BJ (cell line): ENCODE results near the gene ABLIM2. TPM values are rescaled to one million over a fixed set of nuclear protein-coding genes. Genes with fewer than 3 reads are reported as not detected.

Experiments
- CTCF ChIA-PET: fragments of 350-600 bp; formaldehyde crosslinking; extraction: SDS; loops from one replicate; lab custom pipeline; 2021; ENCODE audit warnings: antibody characterized with exemption, inconsistent platforms; lab: Yijun Ruan, JAX
- POLR2A ChIA-PET: fragments of 300-600 bp; sonication (Branson Sonifier 250); formaldehyde crosslinking; extraction: SDS; loops from one replicate; lab custom pipeline; 2021; ENCODE audit warnings: antibody characterized with exemption; lab: Charles Lee
- DNase-seq: peaks from one replicate; pipeline ENCODE4 v3.0.0-alpha.2; 2011; ENCODE audit warnings: low read depth
- H3K27me3 ChIP-seq: 2 replicates; pipeline ENCODE4 v1.6.0; 2011; ENCODE audit warnings: low read length; ENCODE audit not compliant: control insufficient read depth, insufficient read depth
- H3K36me3 ChIP-seq: 2 replicates; pipeline ENCODE4 v1.5.1; 2011; ENCODE audit warnings: low read length; ENCODE audit not compliant: control insufficient read depth, insufficient read depth
- H3K4me3 ChIP-seq: 2 replicates; pipeline ENCODE4 v1.5.1; 2011; ENCODE audit warnings: low read depth, mild to moderate bottlenecking, control low read depth, low read length
- polyA plus RNA-seq: library from polyadenylated mRNA; depleted of rRNA; stranded (reverse); fragments of >200 nt; gene quantifications from 2 replicates; pipeline ENCODE4 v1.2.3, GENCODE V29; 2011
- TF ChIP-seq, protein P1 (sequence below): IDR thresholded peaks from 2 replicates; pipeline ENCODE4 v1.5.1; 2011; ENCODE audit warnings: low read depth, mild to moderate bottlenecking, control low read depth, inconsistent platforms, low read length, moderate library complexity; ENCODE audit not compliant: insufficient read depth

Gene ABLIM2
- polyA plus RNA-seq, 1 experiment, result 0.07 TPM

DNA sequence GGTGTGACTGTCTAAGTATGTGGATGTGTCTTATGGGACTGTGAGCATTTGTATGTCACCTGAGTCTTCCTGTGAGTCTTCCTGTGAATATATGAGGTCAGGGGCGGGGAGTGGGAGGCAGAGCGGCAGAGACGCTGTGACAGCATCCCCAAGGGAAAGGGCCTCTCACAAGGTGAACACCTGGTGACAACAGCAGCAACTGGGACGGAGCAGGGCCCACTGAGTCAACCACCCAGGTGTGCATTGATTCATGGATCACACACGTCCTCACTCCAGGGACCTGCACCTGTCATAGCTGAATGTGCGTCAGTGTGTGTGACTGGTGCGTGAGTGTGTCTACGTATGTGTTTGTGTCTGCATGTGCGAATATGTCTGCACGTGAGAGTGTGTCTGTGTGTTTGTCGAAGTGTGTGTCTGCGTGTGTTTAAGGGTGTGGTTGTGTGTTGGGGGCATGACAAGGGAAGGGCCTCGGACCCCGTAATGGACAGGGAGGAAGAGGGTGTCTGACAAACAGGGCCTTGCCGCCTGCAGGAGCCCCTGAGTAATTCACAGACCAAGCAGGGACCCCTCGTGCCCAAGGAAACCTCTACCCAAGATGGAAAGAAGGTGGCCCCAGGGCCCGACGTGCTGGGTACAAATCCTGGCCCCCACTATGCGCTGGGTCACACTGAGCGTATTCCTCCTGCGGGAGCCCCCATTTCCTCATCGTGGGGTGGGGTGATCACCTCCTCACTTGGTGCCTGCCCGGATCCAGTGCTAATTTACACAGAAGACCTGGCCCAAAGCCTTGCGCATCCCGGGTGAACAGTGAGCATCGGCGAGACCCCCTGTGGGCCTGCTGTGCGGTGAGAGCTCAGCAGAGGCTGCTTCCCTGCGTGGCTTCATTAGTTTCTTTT, 76.7 kb downstream of the ABLIM2 start:
- TF ChIP-seq, protein P1, sequence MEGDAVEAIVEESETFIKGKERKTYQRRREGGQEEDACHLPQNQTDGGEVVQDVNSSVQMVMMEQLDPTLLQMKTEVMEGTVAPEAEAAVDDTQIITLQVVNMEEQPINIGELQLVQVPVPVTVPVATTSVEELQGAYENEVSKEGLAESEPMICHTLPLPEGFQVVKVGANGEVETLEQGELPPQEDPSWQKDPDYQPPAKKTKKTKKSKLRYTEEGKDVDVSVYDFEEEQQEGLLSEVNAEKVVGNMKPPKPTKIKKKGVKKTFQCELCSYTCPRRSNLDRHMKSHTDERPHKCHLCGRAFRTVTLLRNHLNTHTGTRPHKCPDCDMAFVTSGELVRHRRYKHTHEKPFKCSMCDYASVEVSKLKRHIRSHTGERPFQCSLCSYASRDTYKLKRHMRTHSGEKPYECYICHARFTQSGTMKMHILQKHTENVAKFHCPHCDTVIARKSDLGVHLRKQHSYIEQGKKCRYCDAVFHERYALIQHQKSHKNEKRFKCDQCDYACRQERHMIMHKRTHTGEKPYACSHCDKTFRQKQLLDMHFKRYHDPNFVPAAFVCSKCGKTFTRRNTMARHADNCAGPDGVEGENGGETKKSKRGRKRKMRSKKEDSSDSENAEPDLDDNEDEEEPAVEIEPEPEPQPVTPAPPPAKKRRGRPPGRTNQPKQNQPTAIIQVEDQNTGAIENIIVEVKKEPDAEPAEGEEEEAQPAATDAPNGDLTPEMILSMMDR, result no peak
- CTCF ChIA-PET, result no interaction called here
- Histone ChIP-seq H3K36me3 (no peaks in the 10 kb centered on the region), H3K4me3 (no peak overlapping the region), H3K27me3 (peaks cover 10% of the 10 kb centered on the region; the same call in 1 of the 2 replicates)
- POLR2A ChIA-PET, result no interaction called here
- no peak for DNase-seq

DNA sequence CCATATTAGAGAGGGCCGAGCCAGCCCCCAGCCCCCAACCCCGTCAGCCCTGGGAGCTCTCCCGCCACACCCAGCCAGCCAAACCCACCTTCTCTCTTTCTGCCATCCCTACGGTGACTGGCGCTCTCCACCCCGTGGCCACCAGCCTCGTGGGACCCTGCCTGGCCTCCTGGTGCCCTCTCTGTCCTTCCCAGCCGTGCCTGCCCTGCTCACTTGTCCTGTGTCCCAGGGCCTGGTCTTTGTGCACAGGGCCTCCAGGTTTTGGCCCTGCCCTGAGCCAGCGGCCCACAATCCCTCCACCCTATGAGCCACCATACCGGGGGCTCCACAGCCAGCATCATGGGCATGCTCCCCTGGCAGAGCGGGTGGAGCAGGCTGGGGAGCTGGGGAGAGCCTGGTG, 77.4 kb downstream of the ABLIM2 start:
- Histone ChIP-seq H3K27me3 (peaks cover 10% of the 10 kb centered on the region; the same call in 1 of the 2 replicates), H3K4me3 (no peak overlapping the region), H3K36me3 (no peaks in the 10 kb centered on the region)
- TF ChIP-seq, protein P1, result no peak
- no peak for DNase-seq
- POLR2A ChIA-PET, result no interaction called here
- CTCF ChIA-PET, result no interaction called here

DNA sequence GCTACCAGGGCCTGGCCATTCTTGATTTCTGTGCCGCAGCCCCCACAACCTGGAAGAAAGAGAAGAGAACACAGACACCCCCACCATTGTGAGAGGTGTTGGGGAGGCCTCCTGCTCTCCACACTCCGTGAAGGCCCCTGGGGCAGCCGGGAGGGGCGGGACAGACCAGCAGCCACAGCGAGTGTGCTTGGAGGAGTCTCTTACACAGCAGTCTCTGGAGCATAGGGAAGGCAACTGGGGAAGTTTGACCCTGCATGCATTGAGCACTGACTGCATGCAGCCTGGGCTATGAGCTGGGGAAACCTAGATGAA, 77.9 kb downstream of the ABLIM2 start:
- Histone ChIP-seq H3K36me3 (no peaks in the 10 kb centered on the region), H3K4me3 (no peak overlapping the region), H3K27me3 (peaks cover 10% of the 10 kb centered on the region; the same call in 1 of the 2 replicates)
- TF ChIP-seq, protein P1, result no peak
- DNase-seq, result no peak
- ChIA-PET POLR2A (no interaction called here), CTCF (no interaction called here)

DNA sequence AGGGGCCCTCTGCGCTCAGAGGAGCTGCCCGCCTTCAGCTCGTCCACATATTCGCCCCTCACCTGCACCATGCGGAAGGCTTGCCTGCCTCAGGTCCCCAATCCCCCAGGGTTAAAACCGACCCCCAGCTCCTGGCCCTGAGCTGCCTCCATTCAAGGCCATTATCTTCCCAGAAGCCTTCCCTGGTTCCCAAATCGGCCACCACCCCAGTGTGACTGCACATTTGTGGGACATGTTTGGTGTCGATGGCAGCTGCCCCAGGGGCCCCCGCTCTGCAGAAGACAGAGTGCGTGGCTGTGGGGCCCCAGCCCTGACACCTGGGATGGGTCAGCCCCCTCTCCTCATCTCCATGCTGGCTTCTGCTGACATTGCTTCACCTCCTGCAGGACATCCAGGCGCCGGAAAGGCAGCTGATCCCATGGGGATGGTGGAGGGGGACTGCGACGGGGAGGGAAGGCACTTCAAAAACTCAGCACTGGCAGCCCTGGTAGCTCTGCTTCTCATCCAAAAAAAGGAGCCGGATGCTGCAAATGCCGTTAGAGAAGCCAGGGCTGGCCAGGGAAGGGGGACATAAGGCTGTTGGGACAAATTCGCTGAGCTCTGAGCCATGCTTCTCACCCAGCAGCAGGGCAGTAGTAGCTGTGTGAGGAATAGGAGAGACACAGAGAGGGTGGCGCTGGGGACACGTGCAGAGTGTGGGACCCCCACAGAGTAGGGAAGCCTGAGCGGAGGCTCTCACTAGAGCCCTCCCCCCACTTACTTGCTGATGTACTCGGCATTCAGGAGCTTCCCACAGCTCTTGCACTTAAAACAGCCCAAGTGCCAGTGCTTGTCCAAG, 78.5 kb downstream of the ABLIM2 start:
- Histone ChIP-seq H3K27me3 (peaks cover 10% of the 10 kb centered on the region; the same call in 1 of the 2 replicates), H3K36me3 (no peaks in the 10 kb centered on the region), H3K4me3 (no peak overlapping the region)
- TF ChIP-seq, protein P1, result no peak
- POLR2A ChIA-PET, result no interaction called here
- DNase-seq, result no peak
- CTCF ChIA-PET, result no interaction called here
